ENCODE results near the gene FBXL22. TPM values are rescaled to one million over a fixed set of nuclear protein-coding genes. Genes with fewer than 3 reads are reported as not detected.

Gene FBXL22
- total and polyA plus RNA-seq, 4 experiments from 2014 or later, result 0.50 to 2.2 (median 1.9) TPM

- H3K4me1 Mint-ChIP-seq, result peaks cover 40 to 70% (median 53%) of the 10 kb centered on the region in 4 donors
- POLR2A ChIA-PET (ENCODE audit: partially characterized antibody), result interaction anchor here (1.1 to 2.2 kb wide), 3 partner anchors 10 to 53 kb away, joined by 3 to 7 read pairs (median 6); partner anchors contain the start of genes FBXL22 and USP3
Observed at GRCh38 chr15:63556736-63557135, 40.5 kb upstream of the FBXL22 start.

GRCh38 chr15:63559753-63560152 lies 37.4 kb upstream of the FBXL22 start:
- H3K9me3 Mint-ChIP-seq, result no peaks in the 10 kb centered on the region
- ChIA-PET POLR2A (ENCODE audit: partially characterized antibody) (interaction anchor here (1.7 kb wide), 1 partner anchor 54 kb away, joined by 6 read pairs; no protein-coding TSS in a partner anchor), CTCF (ENCODE audit: partially characterized antibody) (interaction anchor here (1.0 to 1.3 kb wide), 3 partner anchors 18 to 73 kb away, joined by 3 read pairs; no protein-coding TSS in a partner anchor)
- H3K27me3 Mint-ChIP-seq, result no peaks in the 10 kb centered on the region
- no peaks in the 10 kb centered on the region for H3K27me3 ChIP-seq (ENCODE audit: insufficient read depth, low read length)
- intact Hi-C loops (cut with micrococcal nuclease), result no loop called here
- H3K27ac Mint-ChIP-seq, result peak overlapping the region in 5 of 7 donors; percentile 7 to 52 (median 36)
- peaks cover 24 to 42% (median 32%) of the 10 kb centered on the region in 4 donors for H3K4me1 Mint-ChIP-seq
- peaks cover 55% of the 10 kb centered on the region for H3K36me3 ChIP-seq (ENCODE audit: insufficient read depth, low read length)
- H3K36me3 Mint-ChIP-seq, result peaks cover 63 to 90% of the 10 kb centered on the region in 2 donors
- H3K27ac ChIP-seq (ENCODE audit: low read depth, low read length), result no peak overlapping the region
- no peak overlapping the region for H3K4me3 Mint-ChIP-seq
- no peak for DNase-seq
- H3K4me3 ChIP-seq (ENCODE audit: low read length in 2 of 2), result no peak overlapping the region
- no peaks in the 10 kb centered on the region for H3K9me3 ChIP-seq (ENCODE audit: control insufficient read depth in 1 of 2, low read length in 2 of 2)
- peaks cover 13% of the 10 kb centered on the region for H3K4me1 ChIP-seq (ENCODE audit: insufficient read depth, low read length)

More at GRCh38 chr15:63556736-63557135, 40.5 kb upstream of the FBXL22 start:
- H3K4me3 ChIP-seq (ENCODE audit: low read length in 2 of 2), result no peak overlapping the region
- no peaks in the 10 kb centered on the region for H3K27me3 ChIP-seq (ENCODE audit: insufficient read depth, low read length)
- H3K36me3 Mint-ChIP-seq, result peaks cover 52 to 75% of the 10 kb centered on the region in 2 donors
- peaks cover 42% of the 10 kb centered on the region for H3K4me1 ChIP-seq (ENCODE audit: insufficient read depth, low read length)
- intact Hi-C loops (cut with micrococcal nuclease), result no loop called here
- peak overlapping the region in 1 of 8 donors; percentile 17 for H3K4me3 Mint-ChIP-seq
- no peak overlapping the region for H3K27ac Mint-ChIP-seq
- no peak overlapping the region for H3K27ac ChIP-seq (ENCODE audit: low read depth, low read length)
- no peak for DNase-seq
- no peaks in the 10 kb centered on the region for H3K9me3 ChIP-seq (ENCODE audit: control insufficient read depth in 1 of 2, low read length in 2 of 2)
- no peaks in the 10 kb centered on the region for H3K9me3 Mint-ChIP-seq
- H3K27me3 Mint-ChIP-seq, result no peaks in the 10 kb centered on the region
- H3K36me3 ChIP-seq (ENCODE audit: insufficient read depth, low read length), result peaks cover 33% of the 10 kb centered on the region
- CTCF ChIA-PET (ENCODE audit: partially characterized antibody), result interaction anchor here (0.9 to 3.1 kb wide), 5 partner anchors 12 to 90 kb away, joined by 3 to 14 read pairs (median 3); no protein-coding TSS in a partner anchor

- CTCF ChIA-PET (ENCODE audit: partially characterized antibody), result interaction anchor here (1.1 kb wide), 1 partner anchor 18 kb away, joined by 3 read pairs; no protein-coding TSS in a partner anchor
- Histone ChIP-seq H3K4me1 (ENCODE audit: insufficient read depth, low read length) (peaks cover 2% of the 10 kb centered on the region), H3K27ac (ENCODE audit: low read depth, low read length) (no peak overlapping the region), H3K9me3 (ENCODE audit: control insufficient read depth in 1 of 2, low read length in 2 of 2) (no peaks in the 10 kb centered on the region), H3K27me3 (ENCODE audit: insufficient read depth, low read length) (no peaks in the 10 kb centered on the region), H3K4me3 (ENCODE audit: low read length in 2 of 2) (no peak overlapping the region), H3K36me3 (ENCODE audit: insufficient read depth, low read length) (peaks cover 64% of the 10 kb centered on the region)
- H3K27ac Mint-ChIP-seq, result peak overlapping the region; percentile 39 to 94 (median 80)
- H3K4me1 Mint-ChIP-seq, result peaks cover 20 to 36% (median 26%) of the 10 kb centered on the region in 4 donors
- intact Hi-C loops (cut with micrococcal nuclease), result no loop called here
- no peak overlapping the region for H3K4me3 Mint-ChIP-seq
- H3K36me3 Mint-ChIP-seq, result peaks cover 72 to 89% of the 10 kb centered on the region in 2 donors
- H3K27me3 Mint-ChIP-seq, result no peaks in the 10 kb centered on the region
- POLR2A ChIA-PET (ENCODE audit: partially characterized antibody), result no interaction called here
- peak in 2 of 5 donors; percentile 6 to 38 for DNase-seq
- no peaks in the 10 kb centered on the region for H3K9me3 Mint-ChIP-seq
Observed at GRCh38 chr15:63560741-63561448, 36.3 kb upstream of the FBXL22 start.

- no peaks in the 10 kb centered on the region for H3K27me3 ChIP-seq (ENCODE audit: insufficient read depth, low read length)
- no peak overlapping the region for H3K4me3 ChIP-seq (ENCODE audit: low read length in 2 of 2)
- no peaks in the 10 kb centered on the region for H3K9me3 ChIP-seq (ENCODE audit: control insufficient read depth in 1 of 2, low read length in 2 of 2)
- Mint-ChIP-seq H3K27me3 (no peaks in the 10 kb centered on the region), H3K4me3 (no peak overlapping the region), H3K36me3 (peaks cover 53 to 79% of the 10 kb centered on the region in 2 donors), H3K27ac (peak overlapping the region in 5 of 7 donors; percentile 9 to 54 (median 35)), H3K9me3 (no peaks in the 10 kb centered on the region), H3K4me1 (peaks cover 15 to 27% (median 21%) of the 10 kb centered on the region in 4 donors)
- H3K36me3 ChIP-seq (ENCODE audit: insufficient read depth, low read length), result peaks cover 57% of the 10 kb centered on the region
- no peak overlapping the region for H3K27ac ChIP-seq (ENCODE audit: low read depth, low read length)
- ChIA-PET POLR2A (ENCODE audit: partially characterized antibody) (interaction anchor here (1.1 kb wide), 1 partner anchor 59 kb away, joined by 4 read pairs; no protein-coding TSS in a partner anchor), CTCF (ENCODE audit: partially characterized antibody) (interaction anchor here (1.0 to 1.8 kb wide), 2 partner anchors 41 to 97 kb away, joined by 4 to 8 read pairs; no protein-coding TSS in a partner anchor)
- no peaks in the 10 kb centered on the region for H3K4me1 ChIP-seq (ENCODE audit: insufficient read depth, low read length)
- intact Hi-C loops (cut with micrococcal nuclease), result no loop called here
- no peak for DNase-seq
Observed at GRCh38 chr15:63564093-63564492, 33.1 kb upstream of the FBXL22 start.

GRCh38 chr15:63565536-63566186 lies 31.5 kb upstream of the FBXL22 start:
- POLR2A ChIA-PET (ENCODE audit: partially characterized antibody), result interaction anchor here (0.8 kb wide), 1 partner anchor 503 kb away, joined by 3 read pairs; no protein-coding TSS in a partner anchor
- no peaks in the 10 kb centered on the region for H3K9me3 ChIP-seq (ENCODE audit: control insufficient read depth in 1 of 2, low read length in 2 of 2)
- no peaks in the 10 kb centered on the region for H3K27me3 Mint-ChIP-seq
- H3K4me1 Mint-ChIP-seq, result peaks cover 13 to 22% (median 15%) of the 10 kb centered on the region in 4 donors
- intact Hi-C loops (cut with micrococcal nuclease), result no loop called here
- H3K27ac ChIP-seq (ENCODE audit: low read depth, low read length), result no peak overlapping the region
- H3K9me3 Mint-ChIP-seq, result no peaks in the 10 kb centered on the region
- H3K27ac Mint-ChIP-seq, result peak overlapping the region; percentile 9 to 83 (median 62)
- peaks cover 57% of the 10 kb centered on the region for H3K36me3 ChIP-seq (ENCODE audit: insufficient read depth, low read length)
- no peak overlapping the region for H3K4me3 ChIP-seq (ENCODE audit: low read length in 2 of 2)
- no peaks in the 10 kb centered on the region for H3K4me1 ChIP-seq (ENCODE audit: insufficient read depth, low read length)
- CTCF ChIA-PET (ENCODE audit: partially characterized antibody), result interaction anchor here (1.8 kb wide), 1 partner anchor 99 kb away, joined by 8 read pairs; no protein-coding TSS in a partner anchor
- peaks cover 45 to 77% of the 10 kb centered on the region in 2 donors for H3K36me3 Mint-ChIP-seq
- no peak for DNase-seq
- no peaks in the 10 kb centered on the region for H3K27me3 ChIP-seq (ENCODE audit: insufficient read depth, low read length)
- H3K4me3 Mint-ChIP-seq, result no peak overlapping the region

GRCh38 chr15:63572749-63573464 lies 24.3 kb upstream of the FBXL22 start:
- H3K27ac ChIP-seq (ENCODE audit: low read depth, low read length), result no peak overlapping the region
- no peaks in the 10 kb centered on the region for H3K9me3 Mint-ChIP-seq
- H3K4me3 Mint-ChIP-seq, result no peak overlapping the region
- H3K36me3 ChIP-seq (ENCODE audit: insufficient read depth, low read length), result peaks cover 57% of the 10 kb centered on the region
- no peaks in the 10 kb centered on the region for H3K4me1 ChIP-seq (ENCODE audit: insufficient read depth, low read length)
- H3K36me3 Mint-ChIP-seq, result peaks cover 49 to 74% of the 10 kb centered on the region in 2 donors
- peaks cover 5 to 16% (median 9%) of the 10 kb centered on the region in 4 donors for H3K4me1 Mint-ChIP-seq
- H3K27me3 Mint-ChIP-seq, result no peaks in the 10 kb centered on the region
- H3K27ac Mint-ChIP-seq, result peak overlapping the region in 6 of 7 donors; percentile 5 to 66 (median 21)
- no peaks in the 10 kb centered on the region for H3K27me3 ChIP-seq (ENCODE audit: insufficient read depth, low read length)
- POLR2A ChIA-PET (ENCODE audit: partially characterized antibody), result no interaction called here
- no peak overlapping the region for H3K4me3 ChIP-seq (ENCODE audit: low read length in 2 of 2)
- CTCF ChIA-PET (ENCODE audit: partially characterized antibody), result interaction anchor here (1.6 to 2.3 kb wide), 2 partner anchors 65 to 86 kb away, joined by 5 to 8 read pairs; no protein-coding TSS in a partner anchor
- DNase-seq, result no peak
- H3K9me3 ChIP-seq (ENCODE audit: control insufficient read depth in 1 of 2, low read length in 2 of 2), result no peaks in the 10 kb centered on the region
- intact Hi-C loops (cut with micrococcal nuclease), result no loop called here

Data from CD4-positive, alpha-beta memory T cell (primary cell).